ENCODE data around the gene CCM2.

CCM2 gene

GRCh38 chr7:44964831-44965440 is 35.1 kb upstream of the CCM2 start:
- TF ChIP-seq, protein P1, sequence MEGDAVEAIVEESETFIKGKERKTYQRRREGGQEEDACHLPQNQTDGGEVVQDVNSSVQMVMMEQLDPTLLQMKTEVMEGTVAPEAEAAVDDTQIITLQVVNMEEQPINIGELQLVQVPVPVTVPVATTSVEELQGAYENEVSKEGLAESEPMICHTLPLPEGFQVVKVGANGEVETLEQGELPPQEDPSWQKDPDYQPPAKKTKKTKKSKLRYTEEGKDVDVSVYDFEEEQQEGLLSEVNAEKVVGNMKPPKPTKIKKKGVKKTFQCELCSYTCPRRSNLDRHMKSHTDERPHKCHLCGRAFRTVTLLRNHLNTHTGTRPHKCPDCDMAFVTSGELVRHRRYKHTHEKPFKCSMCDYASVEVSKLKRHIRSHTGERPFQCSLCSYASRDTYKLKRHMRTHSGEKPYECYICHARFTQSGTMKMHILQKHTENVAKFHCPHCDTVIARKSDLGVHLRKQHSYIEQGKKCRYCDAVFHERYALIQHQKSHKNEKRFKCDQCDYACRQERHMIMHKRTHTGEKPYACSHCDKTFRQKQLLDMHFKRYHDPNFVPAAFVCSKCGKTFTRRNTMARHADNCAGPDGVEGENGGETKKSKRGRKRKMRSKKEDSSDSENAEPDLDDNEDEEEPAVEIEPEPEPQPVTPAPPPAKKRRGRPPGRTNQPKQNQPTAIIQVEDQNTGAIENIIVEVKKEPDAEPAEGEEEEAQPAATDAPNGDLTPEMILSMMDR (IDR thresholded peaks at IDR 0.05; ENCODE audit: low read depth, low read length, missing control alignments): no peak
- no peak for DNase-seq (ENCODE audit: extremely low read depth, low read depth)
- no peak overlapping the region for H3K4me3 ChIP-seq (replicated peaks; ENCODE audit: low read depth, low read length)

DNA sequence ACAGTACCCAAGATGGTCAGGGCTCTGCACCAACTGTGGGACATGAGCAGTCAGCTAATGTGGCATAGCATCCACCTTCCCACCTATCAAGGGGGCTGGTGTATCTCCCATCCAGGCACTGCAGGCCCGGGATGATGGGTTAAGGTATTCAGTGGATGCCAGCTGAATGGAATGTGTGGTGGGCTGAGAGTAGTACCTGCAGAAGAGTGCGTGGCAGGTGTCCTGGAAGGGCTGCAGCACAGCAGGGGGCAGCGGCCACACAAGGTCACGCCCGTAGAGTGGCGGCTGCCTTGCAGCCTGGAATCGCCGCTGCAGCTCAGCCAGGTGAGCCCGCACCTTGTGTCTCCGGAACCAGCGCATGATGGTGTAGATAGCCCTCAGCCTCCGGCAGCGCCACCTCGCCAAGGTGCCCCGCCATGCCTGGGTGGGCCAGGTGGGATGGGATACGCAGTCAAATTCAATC is 34.5 kb upstream of the CCM2 start:
- no peak for DNase-seq (ENCODE audit: extremely low read depth, low read depth)

DNA sequence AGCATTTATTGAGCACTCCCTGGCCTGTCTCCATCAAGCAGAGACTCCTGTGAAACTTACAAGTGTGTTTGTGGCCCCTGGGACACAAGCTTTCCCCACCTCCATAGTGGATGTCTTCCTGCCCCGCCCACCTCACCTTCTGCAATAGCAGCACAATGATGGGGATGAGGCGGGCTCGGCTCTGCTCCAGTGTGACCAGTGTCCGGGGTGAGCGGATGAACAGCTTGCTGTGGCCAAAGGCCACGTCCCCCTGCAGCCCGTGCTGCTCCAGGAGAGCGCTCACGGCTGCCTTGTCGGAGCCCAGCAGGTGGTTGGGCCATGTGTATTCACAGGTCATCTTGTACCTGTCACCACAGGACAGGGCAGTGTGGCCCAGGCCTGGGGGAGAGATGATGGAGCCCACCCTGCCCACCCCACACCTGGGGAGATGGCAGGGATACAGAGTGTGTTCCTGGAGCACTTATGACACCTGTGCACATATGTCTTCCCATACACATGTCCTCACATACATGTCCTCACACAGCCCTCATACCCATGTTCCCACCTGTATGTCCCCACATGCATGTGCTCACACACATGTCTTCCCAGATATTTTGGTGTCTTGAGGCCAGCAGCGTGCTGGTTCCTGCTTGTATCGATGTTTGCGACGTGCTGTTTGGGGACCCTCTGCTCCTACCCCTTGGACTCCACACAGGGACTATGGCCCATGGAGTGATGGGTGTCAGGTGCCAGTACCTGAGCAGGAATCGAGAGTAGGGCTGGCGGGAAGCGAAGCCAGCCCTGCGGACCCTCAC is 33.9 kb upstream of the CCM2 start:
- DNase-seq (ENCODE audit: extremely low read depth, low read depth): no peak
- H3K4me3 ChIP-seq (replicated peaks; ENCODE audit: low read depth, low read length): no peak overlapping the region
- TF ChIP-seq, protein P1 (IDR thresholded peaks at IDR 0.05; ENCODE audit: low read depth, low read length, missing control alignments): no peak

More for the DNA sequence above, 34.5 kb upstream of the CCM2 start:
- TF ChIP-seq, protein P1 (IDR thresholded peaks at IDR 0.05; ENCODE audit: low read depth, low read length, missing control alignments): no peak
- no peak overlapping the region for H3K4me3 ChIP-seq (replicated peaks; ENCODE audit: low read depth, low read length)

GRCh38 chr7:44966731-44967538 is 33.1 kb upstream of the CCM2 start:
- no peak overlapping the region for H3K4me3 ChIP-seq (replicated peaks; ENCODE audit: low read depth, low read length)
- no peak for DNase-seq (ENCODE audit: extremely low read depth, low read depth)
- TF ChIP-seq, protein P1 (IDR thresholded peaks at IDR 0.05; ENCODE audit: low read depth, low read length, missing control alignments): no peak

DNA sequence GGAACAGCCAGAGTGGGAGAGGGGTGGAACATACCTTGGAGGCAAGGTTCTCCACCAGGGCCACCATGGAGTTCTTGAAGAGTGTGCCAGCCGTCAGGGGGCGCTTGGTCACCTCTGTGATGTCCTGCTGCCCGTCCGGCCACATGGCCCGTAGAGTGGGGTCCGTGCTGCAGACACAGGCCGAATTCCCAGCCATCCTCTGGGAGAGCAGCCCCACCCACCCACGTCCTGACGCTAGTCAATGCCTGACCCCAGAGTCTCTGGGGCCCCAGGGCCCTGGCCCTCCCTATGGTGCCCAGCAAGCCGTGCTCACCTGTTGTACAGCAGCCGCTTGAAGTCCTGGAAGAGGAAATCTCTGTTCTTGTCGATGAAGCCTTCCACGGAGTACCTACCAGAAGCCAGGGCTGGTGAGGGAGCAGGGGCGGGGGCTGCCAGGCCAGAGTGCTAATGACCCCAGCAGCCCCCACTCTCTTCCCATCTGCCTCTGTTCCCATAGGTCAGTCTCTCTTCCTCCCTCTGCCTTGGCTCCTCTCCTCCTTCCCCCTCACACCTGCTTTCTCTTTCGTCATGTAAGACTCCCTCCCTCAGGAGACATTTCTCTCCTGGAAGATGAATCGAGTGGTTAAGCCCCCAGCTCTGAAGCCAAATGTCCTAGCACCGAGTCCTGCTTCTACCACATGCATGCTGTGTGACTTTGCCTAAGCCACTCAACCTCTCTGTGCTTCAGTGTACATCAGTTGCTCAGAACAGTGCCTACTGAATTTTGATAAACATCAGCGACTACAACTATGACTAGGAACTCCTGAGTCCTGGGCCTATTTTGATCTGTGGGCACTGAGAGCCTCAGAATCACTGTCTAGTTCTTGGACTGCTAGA is 32.2 kb upstream of the CCM2 start:
- TF ChIP-seq, protein P1 (IDR thresholded peaks at IDR 0.05; ENCODE audit: low read depth, low read length, missing control alignments): peak; percentile 35
- no peak for DNase-seq (ENCODE audit: extremely low read depth, low read depth)
- H3K4me3 ChIP-seq (replicated peaks; ENCODE audit: low read depth, low read length): no peak overlapping the region
